ENCODE results near the gene TNFRSF12A. TPM values are rescaled to one million over a fixed set of nuclear protein-coding genes. Genes with fewer than 3 reads are reported as not detected.

TNFRSF12A gene
- total RNA-seq, 1 experiment from 2014 or later = 156 TPM

GRCh38 chr16:3042376-3042775 is 22.2 kb downstream of the TNFRSF12A start:
- DNase-seq (ENCODE audit: low read depth, low spot score) = no peak
- BruUV-seq (replicated peaks) = no TSS peak
- in situ Hi-C loops (cut with HindIII; ENCODE audit: low pct_unique_long_range_greater_than_20kb, low sequenced_read_pairs) = no loop called here
- no peaks in the 10 kb centered on the region for H3K36me3 ChIP-seq (ENCODE audit: control insufficient read depth, insufficient read depth, low read length)
- TF ChIP-seq CTCF (IDR thresholded peaks at IDR 0.05) = no peak
- TF ChIP-seq SIN3A (IDR thresholded peaks at IDR 0.05; ENCODE audit: borderline replicate concordance, insufficient read depth, low read depth, low read length) = no peak
- TF ChIP-seq TCF7L2 (IDR thresholded peaks at IDR 0.05; ENCODE audit: low read depth, low read length) = no peak
- no peak for TF ChIP-seq REST (IDR thresholded peaks at IDR 0.05; ENCODE audit: insufficient read depth in 1 of 2, low read depth in 2 of 2, low read length in 1 of 2)
- no peak for TF ChIP-seq POLR2AphosphoS5 (IDR thresholded peaks at IDR 0.05; ENCODE audit: low read depth, low read length)
- intact Hi-C loops (cut with micrococcal nuclease; ENCODE audit: unreplicated experiment) = no loop called here
- ChIA-PET CTCF (no interaction called here), POLR2A (no interaction called here)
- H3K4me1 ChIP-seq (ENCODE audit: control insufficient read depth, insufficient read depth, low read length) = no peaks in the 10 kb centered on the region
- H3K9me3 ChIP-seq (ENCODE audit: control insufficient read depth, insufficient read depth, low read depth, low read length) = no peaks in the 10 kb centered on the region
- no peak overlapping the region for H3K27ac ChIP-seq (ENCODE audit: low read length)
- ATAC-seq = no peak
- H3K27me3 ChIP-seq (ENCODE audit: control insufficient read depth, insufficient read depth, low read length) = no peaks in the 10 kb centered on the region
- H3K4me3 ChIP-seq (ENCODE audit: low read depth in 2 of 2, low read length in 2 of 2) = no peak overlapping the region

- Histone ChIP-seq H3K4me1 (ENCODE audit: control insufficient read depth, insufficient read depth, low read length) (no peaks in the 10 kb centered on the region), H3K4me3 (ENCODE audit: low read depth in 2 of 2, low read length in 2 of 2) (no peak overlapping the region), H3K27me3 (ENCODE audit: control insufficient read depth, insufficient read depth, low read length) (no peaks in the 10 kb centered on the region), H3K27ac (ENCODE audit: low read length) (no peak overlapping the region), H3K36me3 (ENCODE audit: control insufficient read depth, insufficient read depth, low read length) (no peaks in the 10 kb centered on the region), H3K9me3 (ENCODE audit: control insufficient read depth, insufficient read depth, low read depth, low read length) (no peaks in the 10 kb centered on the region)
- intact Hi-C loops (cut with micrococcal nuclease; ENCODE audit: unreplicated experiment) = no loop called here
- no peak for TF ChIP-seq TCF7L2 (IDR thresholded peaks at IDR 0.05; ENCODE audit: low read depth, low read length)
- TF ChIP-seq CTCF (IDR thresholded peaks at IDR 0.05) = no peak
- no peak for TF ChIP-seq POLR2AphosphoS5 (IDR thresholded peaks at IDR 0.05; ENCODE audit: low read depth, low read length)
- no peak for TF ChIP-seq REST (IDR thresholded peaks at IDR 0.05; ENCODE audit: insufficient read depth in 1 of 2, low read depth in 2 of 2, low read length in 1 of 2)
- no peak for TF ChIP-seq SIN3A (IDR thresholded peaks at IDR 0.05; ENCODE audit: borderline replicate concordance, insufficient read depth, low read depth, low read length)
- ATAC-seq (no peak), DNase-seq (ENCODE audit: low read depth, low spot score) (no peak)
- CTCF ChIA-PET = interaction anchor here (0.6 to 1.1 kb wide), 2 partner anchors 13 to 158 kb away, joined by 4 to 10 read pairs; no protein-coding TSS in a partner anchor
- in situ Hi-C loops (cut with HindIII; ENCODE audit: low pct_unique_long_range_greater_than_20kb, low sequenced_read_pairs) = no loop called here
- BruUV-seq (replicated peaks) = no TSS peak
- POLR2A ChIA-PET = no interaction called here
Observed at GRCh38 chr16:3044708-3045107, 24.5 kb downstream of the TNFRSF12A start.
